Measurements from ENCODE around the gene TMEM41B.

DNA sequence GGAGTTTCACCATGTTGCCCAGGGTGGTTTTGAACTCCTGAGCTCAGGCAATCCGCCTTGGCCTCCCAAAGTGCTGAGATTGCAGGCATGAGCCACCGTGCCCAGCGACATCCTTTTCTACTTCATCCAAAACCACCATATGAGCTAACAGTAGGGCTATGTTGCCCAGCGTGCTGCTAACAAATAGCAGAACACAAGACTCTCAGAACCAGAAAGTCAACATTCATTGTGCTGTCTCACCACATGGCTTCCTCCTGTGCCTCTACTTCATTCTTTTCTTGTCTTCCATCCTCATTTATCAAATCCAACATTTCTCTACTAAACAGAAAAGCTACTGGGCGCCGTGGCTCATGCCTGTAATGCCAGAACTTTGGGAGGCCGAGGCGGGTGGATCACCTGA, 37.2 kb downstream of the TMEM41B start:
- TF ChIP-seq POLR2AphosphoS5 (IDR thresholded peaks at IDR 0.05) (no peak), EP300 (IDR thresholded peaks at IDR 0.05; ENCODE audit: low read depth) (no peak), POLR2A (IDR thresholded peaks at IDR 0.05) (no peak)
- TF ChIP-seq, protein P1, sequence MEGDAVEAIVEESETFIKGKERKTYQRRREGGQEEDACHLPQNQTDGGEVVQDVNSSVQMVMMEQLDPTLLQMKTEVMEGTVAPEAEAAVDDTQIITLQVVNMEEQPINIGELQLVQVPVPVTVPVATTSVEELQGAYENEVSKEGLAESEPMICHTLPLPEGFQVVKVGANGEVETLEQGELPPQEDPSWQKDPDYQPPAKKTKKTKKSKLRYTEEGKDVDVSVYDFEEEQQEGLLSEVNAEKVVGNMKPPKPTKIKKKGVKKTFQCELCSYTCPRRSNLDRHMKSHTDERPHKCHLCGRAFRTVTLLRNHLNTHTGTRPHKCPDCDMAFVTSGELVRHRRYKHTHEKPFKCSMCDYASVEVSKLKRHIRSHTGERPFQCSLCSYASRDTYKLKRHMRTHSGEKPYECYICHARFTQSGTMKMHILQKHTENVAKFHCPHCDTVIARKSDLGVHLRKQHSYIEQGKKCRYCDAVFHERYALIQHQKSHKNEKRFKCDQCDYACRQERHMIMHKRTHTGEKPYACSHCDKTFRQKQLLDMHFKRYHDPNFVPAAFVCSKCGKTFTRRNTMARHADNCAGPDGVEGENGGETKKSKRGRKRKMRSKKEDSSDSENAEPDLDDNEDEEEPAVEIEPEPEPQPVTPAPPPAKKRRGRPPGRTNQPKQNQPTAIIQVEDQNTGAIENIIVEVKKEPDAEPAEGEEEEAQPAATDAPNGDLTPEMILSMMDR (IDR thresholded peaks at IDR 0.05) = no peak
